ENCODE data around the gene PHACTR3. TPM values are rescaled to one million over a fixed set of nuclear protein-coding genes. Genes with fewer than 3 reads are reported as not detected.
A peak's percentile ranks its signal among the peaks of the same experiment; 100 is the strongest.

The PHACTR3 gene
- total RNA-seq, 8 experiments from 2014 or later, result 0.18 to 44.8 (median 26.7) TPM

GRCh38 chr20:59788196-59788735 is 183.9 kb downstream of the PHACTR3 start:
- ATAC-seq (replicated peaks in 6 of 8), result no peak
- in situ Hi-C loops (cut with MboI; ENCODE audit: low pct_unique_long_range_greater_than_20kb in 2 of 9, low sequenced_read_pairs in 9 of 9, unreplicated experiment in 9 of 9), result no loop called here
- 0 to 100% (median 49%) methylated on average over 1 to 5 of the region's 8 CpGs; no CpG with 5 or more reads in 4 of the 10 experiments for WGBS, 10 experiments
- Histone ChIP-seq H3K4me1 (replicated peaks in 1 of 2) (peaks cover 0 to 2% of the 10 kb centered on the region in 2 donors), H3K4me3 (no peak overlapping the region), H3K27ac (no peak overlapping the region)

GRCh38 chr20:59788811-59789397 is 184.6 kb downstream of the PHACTR3 start:
- in situ Hi-C loops (cut with MboI; ENCODE audit: low pct_unique_long_range_greater_than_20kb in 2 of 9, low sequenced_read_pairs in 9 of 9, unreplicated experiment in 9 of 9), result no loop called here
- H3K4me1 ChIP-seq (replicated peaks in 1 of 2), result peaks cover 0 to 2% of the 10 kb centered on the region in 2 donors
- ATAC-seq (replicated peaks in 6 of 8), result peak in 3 of 8 experiments; percentile 66 to 78 (median 72)
- H3K4me3 ChIP-seq, result no peak overlapping the region
- WGBS, 10 experiments, result 11 to 100% (median 61%) methylated on average over 1 to 5 of the region's 7 CpGs; no CpG with 5 or more reads in 3 of the 10 experiments
- H3K27ac ChIP-seq, result no peak overlapping the region

DNA sequence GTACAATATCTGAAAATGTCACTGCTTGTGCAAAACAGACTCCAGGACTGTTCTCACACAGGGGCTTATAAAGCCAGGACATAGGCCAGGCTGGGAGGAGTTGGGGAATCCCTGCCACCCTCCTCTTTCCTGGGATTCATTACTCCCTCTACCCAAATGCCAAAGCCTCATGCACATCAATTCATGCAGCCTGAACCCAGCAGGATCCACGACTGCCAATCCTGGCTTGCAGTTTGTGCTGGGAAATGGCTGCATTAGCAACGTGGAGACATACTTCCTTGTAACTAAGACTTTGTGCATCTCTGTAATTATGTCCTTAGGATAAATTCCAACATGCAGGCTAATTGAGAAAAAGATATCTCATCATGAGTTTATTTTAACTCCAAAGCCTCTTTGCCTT is 185.3 kb downstream of the PHACTR3 start:
- no peak overlapping the region for H3K4me3 ChIP-seq
- in situ Hi-C loops (cut with MboI; ENCODE audit: low pct_unique_long_range_greater_than_20kb in 2 of 9, low sequenced_read_pairs in 9 of 9, unreplicated experiment in 9 of 9), result no loop called here
- WGBS, 10 experiments, result 0 to 33% (median 6%) methylated on average over 2 of the region's 2 CpGs; no CpG with 5 or more reads in 1 of the 10 experiments
- H3K4me1 ChIP-seq (replicated peaks in 1 of 2), result peaks cover 0 to 2% of the 10 kb centered on the region in 2 donors
- ATAC-seq (replicated peaks in 6 of 8), result no peak
- no peak overlapping the region for H3K27ac ChIP-seq

GRCh38 chr20:59790346-59790745 is 186.0 kb downstream of the PHACTR3 start:
- H3K4me1 ChIP-seq (replicated peaks in 1 of 2), result no peaks in the 10 kb centered on the region
- no peak overlapping the region for H3K27ac ChIP-seq
- in situ Hi-C loops (cut with MboI; ENCODE audit: low pct_unique_long_range_greater_than_20kb in 2 of 9, low sequenced_read_pairs in 9 of 9, unreplicated experiment in 9 of 9), result no loop called here
- peak in 3 of 8 experiments; percentile 25 to 85 (median 34) for ATAC-seq (replicated peaks in 6 of 8)
- 0 to 83% (median 67%) methylated on average over 1 of the region's 1 CpG; no CpG with 5 or more reads in 5 of the 10 experiments for WGBS, 10 experiments
- no peak overlapping the region for H3K4me3 ChIP-seq

DNA sequence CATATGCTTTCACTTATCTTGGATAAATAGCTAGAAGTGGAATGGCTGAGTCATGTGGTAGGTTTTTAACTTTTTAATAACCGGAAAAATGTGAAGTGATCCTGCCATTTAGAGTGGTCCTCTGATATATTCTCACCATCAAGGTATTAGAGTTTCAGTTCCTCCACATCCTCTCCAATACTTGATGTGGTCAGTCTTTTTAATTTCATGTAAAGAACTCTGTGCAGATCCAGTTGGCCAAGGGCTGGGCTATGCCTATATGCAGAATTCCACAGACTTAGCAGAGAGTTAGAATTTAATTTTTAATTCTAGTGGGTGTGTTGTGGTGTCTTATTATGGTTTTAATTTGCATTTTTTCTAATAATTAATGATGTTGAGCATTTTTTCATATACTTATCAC is 188.0 kb downstream of the PHACTR3 start:
- ATAC-seq (replicated peaks in 6 of 8), result no peak
- no peak overlapping the region for H3K4me3 ChIP-seq
- H3K27ac ChIP-seq, result no peak overlapping the region
- in situ Hi-C loops (cut with MboI; ENCODE audit: low pct_unique_long_range_greater_than_20kb in 2 of 9, low sequenced_read_pairs in 9 of 9, unreplicated experiment in 9 of 9), result no loop called here
- 40 to 100% (median 75%) methylated on average over 1 of the region's 1 CpG; no CpG with 5 or more reads in 5 of the 10 experiments for WGBS, 10 experiments
- H3K4me1 ChIP-seq (replicated peaks in 1 of 2), result no peaks in the 10 kb centered on the region

- Histone ChIP-seq H3K4me1 (replicated peaks in 1 of 2) (no peaks in the 10 kb centered on the region), H3K27ac (no peak overlapping the region), H3K4me3 (no peak overlapping the region)
- no peak for ATAC-seq (replicated peaks in 6 of 8)
- in situ Hi-C loops (cut with MboI; ENCODE audit: low pct_unique_long_range_greater_than_20kb in 2 of 9, low sequenced_read_pairs in 9 of 9, unreplicated experiment in 9 of 9), result no loop called here
- WGBS, 10 experiments, result 0 to 74% (median 46%) methylated on average over 2 of the region's 2 CpGs
Measured at GRCh38 chr20:59794555-59794954, 190.2 kb downstream of the PHACTR3 start.

GRCh38 chr20:59800309-59800708 is 196.0 kb downstream of the PHACTR3 start:
- Histone ChIP-seq H3K4me3 (no peak overlapping the region), H3K4me1 (replicated peaks in 1 of 2) (no peaks in the 10 kb centered on the region), H3K27ac (no peak overlapping the region)
- WGBS, 10 experiments, result 0 to 67% (median 13%) methylated on average over 1 of the region's 1 CpG; no CpG with 5 or more reads in 2 of the 10 experiments
- in situ Hi-C loops (cut with MboI; ENCODE audit: low pct_unique_long_range_greater_than_20kb in 2 of 9, low sequenced_read_pairs in 9 of 9, unreplicated experiment in 9 of 9), result no loop called here
- ATAC-seq (replicated peaks in 6 of 8), result no peak

DNA sequence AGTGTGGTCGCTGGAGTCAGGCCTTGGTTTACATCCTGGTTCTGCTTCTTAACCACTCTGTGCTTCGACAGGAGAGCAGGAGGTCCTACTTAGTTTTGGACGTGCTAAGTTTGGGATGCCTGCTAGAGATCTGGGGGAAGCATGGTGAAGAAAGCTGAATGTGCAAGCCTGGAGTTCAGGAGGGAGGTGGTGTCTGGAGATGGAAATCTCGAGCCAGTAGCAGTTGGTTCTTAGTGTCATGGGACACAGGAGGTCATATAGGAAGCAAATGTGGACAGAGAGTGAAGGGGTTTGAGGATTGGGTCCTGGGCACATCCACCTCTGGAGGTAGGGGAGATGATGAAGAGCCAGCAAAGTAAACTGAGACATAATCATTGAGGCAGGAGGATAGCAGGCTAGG is 197.7 kb downstream of the PHACTR3 start:
- in situ Hi-C loops (cut with MboI; ENCODE audit: low pct_unique_long_range_greater_than_20kb in 2 of 9, low sequenced_read_pairs in 9 of 9, unreplicated experiment in 9 of 9), result no loop called here
- Histone ChIP-seq H3K4me1 (replicated peaks in 1 of 2) (no peaks in the 10 kb centered on the region), H3K4me3 (no peak overlapping the region), H3K27ac (no peak overlapping the region)
- no peak for ATAC-seq (replicated peaks in 6 of 8)
- 7 to 86% (median 50%) methylated on average over 1 to 4 of the region's 4 CpGs; no CpG with 5 or more reads in 3 of the 10 experiments for WGBS, 10 experiments

DNA sequence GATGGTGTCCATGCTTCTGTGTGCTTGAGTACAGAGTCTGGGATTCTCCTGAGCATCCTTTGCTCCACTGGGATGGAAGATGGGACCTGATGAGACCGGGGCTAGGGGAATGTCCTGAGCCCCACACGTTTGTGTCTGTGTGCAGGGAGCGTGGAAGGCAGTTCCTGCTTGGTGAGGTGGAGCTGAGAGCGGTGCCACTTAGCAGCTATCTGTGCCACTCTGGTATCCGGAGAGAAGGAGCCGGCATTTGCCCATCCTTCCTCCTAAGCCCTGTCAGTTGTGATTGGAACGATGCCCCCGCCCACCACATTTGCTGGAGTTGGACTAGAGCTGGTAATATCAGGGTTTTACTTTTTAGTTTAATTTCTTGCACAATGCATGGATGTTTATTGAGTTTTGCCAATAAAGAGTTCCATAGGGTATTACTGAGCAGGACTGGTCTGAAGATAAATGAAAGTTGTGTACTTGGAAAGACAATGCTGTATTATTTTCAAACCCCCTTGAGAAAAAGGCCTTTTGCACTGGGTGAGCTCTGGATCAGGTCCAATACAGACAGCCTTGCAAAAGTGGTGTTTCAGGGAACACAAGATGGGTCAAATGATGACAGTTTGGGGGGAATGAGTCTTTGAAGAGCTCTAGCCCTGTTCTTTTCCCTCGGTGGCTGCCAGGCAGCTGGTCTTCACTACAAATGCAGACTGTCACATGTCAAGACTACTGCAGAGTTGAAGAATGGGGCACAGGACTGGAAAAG is 198.3 kb downstream of the PHACTR3 start:
- WGBS, 10 experiments, result 0 to 90% (median 66%) methylated on average over 1 to 5 of the region's 9 CpGs; no CpG with 5 or more reads in 1 of the 10 experiments
- ATAC-seq (replicated peaks in 6 of 8), result no peak
- in situ Hi-C loops (cut with MboI; ENCODE audit: low pct_unique_long_range_greater_than_20kb in 2 of 9, low sequenced_read_pairs in 9 of 9, unreplicated experiment in 9 of 9), result no loop called here

DNA sequence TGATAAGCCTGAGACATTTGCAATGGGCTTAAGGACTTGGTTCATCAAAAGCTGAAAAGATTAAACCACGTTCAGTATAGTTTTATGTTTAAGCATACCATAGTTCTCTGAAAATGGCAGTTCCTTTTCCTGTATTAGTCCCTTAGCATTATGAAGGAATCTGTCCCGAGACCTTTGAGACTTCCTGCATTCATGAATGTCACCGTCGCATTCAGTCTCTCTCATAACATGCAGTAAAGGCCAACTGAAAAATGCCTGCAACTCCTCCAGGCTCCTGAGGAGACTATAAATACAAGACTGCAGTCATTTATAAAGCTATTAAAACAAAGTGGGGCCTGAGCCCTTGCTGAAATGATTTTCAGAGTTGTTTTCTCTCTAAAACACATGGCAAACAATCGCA is 200.0 kb downstream of the PHACTR3 start:
- H3K4me1 ChIP-seq (replicated peaks in 1 of 2), result no peaks in the 10 kb centered on the region
- H3K4me3 ChIP-seq, result no peak overlapping the region
- ATAC-seq (replicated peaks in 6 of 8), result no peak
- in situ Hi-C loops (cut with MboI; ENCODE audit: low pct_unique_long_range_greater_than_20kb in 2 of 9, low sequenced_read_pairs in 9 of 9, unreplicated experiment in 9 of 9), result no loop called here
- no peak overlapping the region for H3K27ac ChIP-seq
- 11 to 100% (median 85%) methylated on average over 1 to 5 of the region's 5 CpGs; no CpG with 5 or more reads in 1 of the 10 experiments for WGBS, 10 experiments

More for the DNA sequence above, 198.3 kb downstream of the PHACTR3 start:
- Histone ChIP-seq H3K4me3 (no peak overlapping the region), H3K4me1 (replicated peaks in 1 of 2) (no peaks in the 10 kb centered on the region), H3K27ac (no peak overlapping the region)

DNA sequence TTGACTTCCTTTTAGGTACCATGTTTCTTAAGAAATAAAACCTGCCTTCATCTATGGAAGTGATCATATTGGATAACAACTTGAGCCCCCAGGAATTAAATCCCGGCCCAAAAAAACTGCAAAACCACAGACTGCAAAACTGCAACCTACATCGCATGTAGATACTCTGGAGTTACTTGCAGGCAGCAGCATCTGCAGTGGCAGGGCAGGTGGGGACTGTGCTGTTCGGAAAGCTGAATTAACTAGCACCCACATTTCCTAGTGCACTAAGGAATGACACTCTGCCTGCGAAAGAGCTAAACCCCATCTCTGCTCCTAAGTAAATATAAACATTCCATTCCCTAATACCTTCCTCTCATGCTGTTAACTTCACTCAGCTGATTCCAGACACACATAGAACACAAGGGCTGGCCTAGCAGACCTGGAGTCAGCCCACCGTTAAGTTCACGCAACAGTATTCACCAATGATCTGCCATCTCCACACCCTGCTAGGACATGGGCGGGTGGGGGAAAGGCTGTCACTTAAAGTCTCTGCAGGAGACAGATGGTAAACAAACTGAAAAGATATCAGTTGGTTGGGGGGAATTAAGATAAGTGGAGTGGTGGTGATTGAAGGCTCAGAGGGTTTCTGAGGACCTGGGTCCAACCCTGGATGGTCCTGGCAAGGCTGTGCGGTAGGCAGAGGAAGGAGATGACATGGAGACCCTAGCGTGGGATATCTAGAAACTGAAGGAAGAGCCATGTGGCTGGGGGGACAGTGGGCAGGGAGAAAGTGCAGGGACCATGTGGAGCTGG is 200.7 kb downstream of the PHACTR3 start:
- H3K27ac ChIP-seq, result no peak overlapping the region
- in situ Hi-C loops (cut with MboI; ENCODE audit: low pct_unique_long_range_greater_than_20kb in 2 of 9, low sequenced_read_pairs in 9 of 9, unreplicated experiment in 9 of 9), result no loop called here

GRCh38 chr20:59805786-59806577 is 201.6 kb downstream of the PHACTR3 start:
- 60 to 100% (median 90%) methylated on average over 1 to 22 of the region's 26 CpGs; no CpG with 5 or more reads in 5 of the 10 experiments for WGBS, 10 experiments
- H3K27ac ChIP-seq, result no peak overlapping the region
- in situ Hi-C loops (cut with MboI; ENCODE audit: low pct_unique_long_range_greater_than_20kb in 2 of 9, low sequenced_read_pairs in 9 of 9, unreplicated experiment in 9 of 9), result no loop called here
- H3K4me1 ChIP-seq (replicated peaks in 1 of 2), result peaks cover 5 to 6% of the 10 kb centered on the region in 2 donors
- ATAC-seq (replicated peaks in 6 of 8), result no peak
- H3K4me3 ChIP-seq, result no peak overlapping the region

More for the DNA sequence above, 200.7 kb downstream of the PHACTR3 start:
- Histone ChIP-seq H3K4me3 (no peak overlapping the region), H3K4me1 (replicated peaks in 1 of 2) (peaks cover 2 to 4% of the 10 kb centered on the region in 2 donors)
- 30 to 100% (median 80%) methylated on average over 1 to 7 of the region's 9 CpGs for WGBS, 10 experiments
- ATAC-seq (replicated peaks in 6 of 8), result no peak

All from motor neuron (in vitro differentiated cells).